Measurements from ENCODE around the gene AP1S3. TPM values are rescaled to one million over a fixed set of nuclear protein-coding genes. Genes with fewer than 3 reads are reported as not detected.

AP1S3 gene
- total RNA-seq: 2.0 and 10.4 TPM in 2 replicates

DNA sequence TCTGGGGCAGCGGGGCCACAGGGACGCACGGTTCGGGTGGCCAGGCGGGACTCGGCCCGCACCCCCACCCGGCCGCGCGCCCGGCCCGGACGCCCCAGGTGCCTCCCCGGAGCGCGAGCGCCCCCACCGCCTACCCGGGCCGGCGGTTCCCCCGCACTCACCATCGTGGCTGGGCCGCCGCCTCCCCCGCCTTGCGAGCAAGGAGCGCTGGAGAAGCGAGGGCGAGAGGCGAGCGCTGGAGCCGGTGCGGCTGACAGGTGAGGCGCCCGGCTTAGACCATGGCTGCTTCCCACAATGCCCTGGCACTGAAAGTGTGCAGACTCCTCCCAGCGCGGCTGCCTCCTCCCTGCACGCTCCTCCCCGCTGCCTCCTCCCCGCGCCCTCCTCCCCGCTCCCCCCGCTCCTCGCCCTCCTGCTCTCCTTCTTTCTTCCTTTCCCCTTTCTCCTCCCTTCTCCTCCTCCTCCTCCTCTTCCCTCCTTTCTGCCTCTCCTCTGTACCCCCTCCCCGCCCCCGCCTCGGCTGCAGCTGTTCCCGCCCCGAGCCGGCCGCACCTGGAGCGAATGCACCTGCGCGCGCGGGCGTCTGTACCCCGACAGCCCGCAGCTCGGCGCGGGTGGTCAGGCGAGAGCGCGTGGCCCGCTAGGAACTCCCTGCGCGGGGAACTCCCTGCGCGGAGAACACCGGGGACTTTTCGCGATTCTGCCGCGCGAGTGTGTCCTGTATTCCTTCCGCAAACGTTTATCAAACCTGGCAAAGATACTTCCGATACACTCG is at the start of gene AP1S3:
TSS of gene AP1S3 (minus strand) at position 296 of the 775 bp plus-strand sequence. CDS start at position 164, 132 bp downstream.

Other genes with a start within 250 kb of the AP1S3 start
- 0.32 and 2.3 TPM in 2 replicates for gene SCG2, start 235.2 kb downstream of the AP1S3 start, total RNA-seq
- 46.8 and 61.2 TPM in 2 replicates for gene WDFY1, start 107.8 kb upstream of the AP1S3 start, total RNA-seq
- 27.4 and 31.1 TPM in 2 replicates for gene MRPL44, start 119.9 kb upstream of the AP1S3 start, total RNA-seq
- 113 and 177 TPM in 2 replicates for gene SERPINE2, start 201.7 kb upstream of the AP1S3 start, total RNA-seq

Data from cardiac atrium fibroblast (primary cell).